ENCODE data around the gene ERC2.

Gene ERC2

DNA sequence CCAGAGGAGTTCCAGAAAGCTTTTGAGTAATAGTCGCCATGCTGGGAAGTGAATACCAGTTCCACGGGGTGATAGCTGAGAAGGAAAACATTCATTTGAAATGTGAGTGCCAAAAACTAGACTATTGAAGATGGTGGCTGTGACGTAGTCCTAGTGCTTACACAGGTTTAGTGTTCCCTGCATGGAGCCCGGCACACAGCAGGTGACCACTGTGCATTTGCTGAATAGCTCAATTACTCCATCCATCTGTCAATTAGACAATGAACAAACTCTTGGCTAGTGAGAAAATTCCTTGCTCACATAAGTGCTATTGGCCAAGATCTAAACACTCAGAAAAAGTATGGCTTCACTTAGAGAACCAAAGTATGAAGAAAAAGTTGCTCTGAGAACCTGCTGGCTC lies 533.0 kb downstream of the ERC2 start:
- H3K4me2 ChIP-seq (ENCODE audit: low read length), result no peak overlapping the region
- no peaks in the 10 kb centered on the region for H3K4me1 ChIP-seq
- H3K79me2 ChIP-seq, result no peaks in the 10 kb centered on the region
- no peaks in the 10 kb centered on the region for H3K36me3 ChIP-seq (ENCODE audit: control insufficient read depth, insufficient read depth, low read length)
- H3K9me3 ChIP-seq (ENCODE audit: control insufficient read depth, low read length), result no peaks in the 10 kb centered on the region
- TF ChIP-seq CTCF (IDR thresholded peaks at IDR 0.05), result no peak
- H3K9ac ChIP-seq, result no peak overlapping the region
- H2AFZ ChIP-seq, result no peak overlapping the region
- no peak overlapping the region for H3K27ac ChIP-seq
- no peak overlapping the region for H3K4me3 ChIP-seq (ENCODE audit: low read depth, low read length)
- H3K27me3 ChIP-seq (ENCODE audit: control insufficient read depth, insufficient read depth, low read length), result no peaks in the 10 kb centered on the region

- Histone ChIP-seq H3K4me3 (ENCODE audit: low read depth, low read length) (no peak overlapping the region), H3K27ac (no peak overlapping the region), H3K27me3 (ENCODE audit: control insufficient read depth, insufficient read depth, low read length) (no peaks in the 10 kb centered on the region), H3K79me2 (no peaks in the 10 kb centered on the region), H3K9ac (no peak overlapping the region), H3K36me3 (ENCODE audit: control insufficient read depth, insufficient read depth, low read length) (no peaks in the 10 kb centered on the region), H3K4me1 (no peaks in the 10 kb centered on the region), H3K9me3 (ENCODE audit: control insufficient read depth, low read length) (no peaks in the 10 kb centered on the region), H3K4me2 (ENCODE audit: low read length) (no peak overlapping the region), H2AFZ (no peak overlapping the region)
- TF ChIP-seq CTCF (IDR thresholded peaks at IDR 0.05), result no peak
Observed at GRCh38 chr3:55934771-55935170, 533.5 kb downstream of the ERC2 start.

DNA sequence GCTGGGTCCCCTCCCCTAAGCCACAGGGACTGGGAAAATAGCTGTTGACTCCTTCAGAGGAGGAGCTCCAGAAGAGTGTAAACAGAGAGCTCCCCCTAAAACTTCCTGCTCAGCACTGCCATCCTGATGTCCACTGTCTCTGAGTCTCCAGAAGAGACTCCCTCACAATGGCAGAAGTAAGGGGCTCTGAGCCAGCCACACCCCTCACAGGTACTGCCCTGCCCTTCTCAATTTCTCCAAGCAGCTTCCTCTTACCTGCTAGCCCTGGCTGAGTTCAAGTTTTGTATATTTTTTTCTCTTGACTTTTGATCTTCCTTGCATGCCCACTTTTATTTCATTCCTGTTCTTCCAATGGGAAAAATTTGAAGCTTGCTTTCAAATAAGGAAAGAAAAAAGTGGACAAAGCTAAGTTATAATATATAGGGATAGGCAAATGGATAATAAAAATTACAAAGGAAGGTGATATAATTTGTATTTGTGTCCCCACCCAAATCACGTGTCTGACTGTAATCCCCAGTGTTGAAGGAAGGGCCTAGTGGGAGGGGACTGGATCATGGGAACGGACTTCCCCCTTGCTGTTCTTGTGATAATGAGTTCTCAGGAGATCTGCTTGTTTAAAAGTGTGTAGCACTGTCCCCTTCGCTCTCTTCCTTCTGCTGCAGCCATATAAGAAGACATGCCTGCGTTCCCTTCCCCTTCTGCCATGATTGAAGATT lies 539.0 kb downstream of the ERC2 start:
- Histone ChIP-seq H3K9ac (no peak overlapping the region), H3K4me1 (no peaks in the 10 kb centered on the region), H3K79me2 (no peaks in the 10 kb centered on the region), H3K9me3 (ENCODE audit: control insufficient read depth, low read length) (no peaks in the 10 kb centered on the region), H2AFZ (no peak overlapping the region), H3K36me3 (ENCODE audit: control insufficient read depth, insufficient read depth, low read length) (no peaks in the 10 kb centered on the region), H3K4me2 (ENCODE audit: low read length) (no peak overlapping the region), H3K27ac (no peak overlapping the region), H3K27me3 (ENCODE audit: control insufficient read depth, insufficient read depth, low read length) (no peaks in the 10 kb centered on the region), H3K4me3 (ENCODE audit: low read depth, low read length) (no peak overlapping the region)
- TF ChIP-seq CTCF (IDR thresholded peaks at IDR 0.05), result no peak

- no peak overlapping the region for H3K9ac ChIP-seq
- no peak overlapping the region for H2AFZ ChIP-seq
Observed at GRCh38 chr3:55923626-55924025, 544.6 kb downstream of the ERC2 start.

More at GRCh38 chr3:55923626-55924025, 544.6 kb downstream of the ERC2 start:
- Histone ChIP-seq H3K4me2 (ENCODE audit: low read length) (no peak overlapping the region), H3K36me3 (ENCODE audit: control insufficient read depth, insufficient read depth, low read length) (no peaks in the 10 kb centered on the region), H3K4me1 (no peaks in the 10 kb centered on the region), H3K27me3 (ENCODE audit: control insufficient read depth, insufficient read depth, low read length) (no peaks in the 10 kb centered on the region), H3K27ac (no peak overlapping the region), H3K79me2 (no peaks in the 10 kb centered on the region), H3K9me3 (ENCODE audit: control insufficient read depth, low read length) (no peaks in the 10 kb centered on the region), H3K4me3 (ENCODE audit: low read depth, low read length) (no peak overlapping the region)
- TF ChIP-seq CTCF (IDR thresholded peaks at IDR 0.05), result no peak
